Endothelial cell of umbilical vein (primary cell): ENCODE results near the gene SLC22A3. TPM values are rescaled to one million over a fixed set of nuclear protein-coding genes. Genes with fewer than 3 reads are reported as not detected.

ENCODE experiments used
- BruUV-seq: library from RNA; stranded (reverse); fragments of 400-500 nt; replicated peaks from 2 replicates; lab custom pipeline; 2021; lab: Mats Ljungman, UMichigan
- CTCF ChIA-PET: fragments of 300-600, 350-600 bp; sonication (Branson Sonifier 250); formaldehyde crosslinking; loops from one replicate; lab custom pipeline; 2021; ENCODE audit warnings: antibody characterized with exemption, inconsistent platforms; lab: Charles Lee
- POLR2A ChIA-PET: fragments of 300-600, 350-600 bp; sonication (Branson Sonifier 250); formaldehyde crosslinking; loops from one replicate; lab custom pipeline; 2021; ENCODE audit warnings: antibody characterized with exemption, inconsistent platforms; lab: Charles Lee
- DNase-seq: peaks from one replicate; pipeline ENCODE4 v3.0.0-alpha.2; 2011; ENCODE audit warnings: low read depth, low spot score
- FAIRE-seq: peaks from 2 replicates; lab custom pipeline; 2011; peaks lifted over from hg19 to GRCh38; lab: Jason Lieb, UNC
- H2AFZ ChIP-seq: 2 replicates; pipeline ENCODE4 v1.6.0; 2012; ENCODE audit warnings: low read depth, low read length, control low read depth, inconsistent platforms
- H3K27ac ChIP-seq: 2 replicates; pipeline ENCODE4 v1.5.1; 2011; ENCODE audit warnings: low read depth, mild to moderate bottlenecking, control low read depth, low read length, moderate library complexity; ENCODE audit not compliant: insufficient read depth
- H3K27me3 ChIP-seq, 2 experiments: 2 replicates each; pipeline versions ENCODE4 v1.6.0 to v1.6.1; 2011; ENCODE audit warnings: low read length in 2 of 2, mixed read lengths in 1 of 2; ENCODE audit not compliant: control insufficient read depth in 2 of 2, insufficient read depth in 2 of 2
- H3K36me3 ChIP-seq, 2 experiments: 2 replicates in 1 of 2; 3 replicates in 1 of 2; pipeline ENCODE4 v1.5.1; 2011; ENCODE audit warnings: low read length in 2 of 2, mild to moderate bottlenecking in 1 of 2, moderate library complexity in 1 of 2; ENCODE audit not compliant: control insufficient read depth in 2 of 2, insufficient read depth in 2 of 2; ENCODE audit errors: extremely low read depth in 1 of 2
- H3K4me1 ChIP-seq: 3 replicates; pipeline ENCODE4 v1.5.1; 2011; ENCODE audit warnings: mild to moderate bottlenecking, low read length; ENCODE audit not compliant: control insufficient read depth, insufficient read depth; ENCODE audit errors: extremely low read depth
- H3K4me2 ChIP-seq: 2 replicates; pipeline ENCODE4 v1.6.1; 2011; ENCODE audit warnings: low read length, control low read depth, mixed read lengths; ENCODE audit not compliant: insufficient read depth
- H3K4me3 ChIP-seq, 3 experiments: fragments of 200-600 bp in 1 of 3; sonication (generic), shearing (Covaris generic) in 1 of 3; replicated peaks in 1 of 3; 2 replicates each; pipeline ENCODE4 v1.5.1; 2011 to 2016; ENCODE audit warnings: control low read depth in 3 of 3, low read length in 3 of 3, mild to moderate bottlenecking in 2 of 3, inconsistent platforms in 1 of 3, low read depth in 1 of 3, moderate library complexity in 1 of 3; ENCODE audit not compliant: insufficient read depth in 1 of 3
- H3K79me2 ChIP-seq: 2 replicates; pipeline ENCODE4 v1.6.0; 2012; ENCODE audit warnings: low read length, inconsistent platforms; ENCODE audit not compliant: control insufficient read depth, insufficient read depth
- H3K9ac ChIP-seq: replicated peaks from 2 replicates; pipeline ENCODE3; 2011; ENCODE audit warnings: low read length, control low read depth; ENCODE audit not compliant: insufficient read depth; ENCODE audit errors: extremely low read depth
- H3K9me1 ChIP-seq: replicated peaks from 3 replicates; pipeline ENCODE4 v1.6.0; 2011; ENCODE audit warnings: mild to moderate bottlenecking, low read length; ENCODE audit not compliant: control insufficient read depth, insufficient read depth; ENCODE audit errors: extremely low read depth
- H3K9me3 ChIP-seq: replicated peaks from 2 replicates; pipeline ENCODE4 v1.5.1; 2012; ENCODE audit warnings: low read length, inconsistent platforms; ENCODE audit not compliant: control insufficient read depth, insufficient read depth
- H4K20me1 ChIP-seq: replicated peaks from 2 replicates; pipeline ENCODE3; 2011; ENCODE audit warnings: mild to moderate bottlenecking, low read length; ENCODE audit not compliant: control insufficient read depth, insufficient read depth; ENCODE audit errors: extremely low read depth
- CTCF ChIP-seq, 2 donors: IDR thresholded peaks; 1 replicate in 1 of 2; 2 replicates in 1 of 2; pipeline ENCODE4 v1.5.1; 2011; ENCODE audit warnings: low read length in 2 of 2, mild to moderate bottlenecking in 2 of 2, moderate library complexity in 2 of 2, control low read depth in 1 of 2, inconsistent platforms in 1 of 2, low read depth in 1 of 2; ENCODE audit not compliant: insufficient read depth in 1 of 2; ENCODE audit errors: extremely low read depth in 1 of 2
- EZH2 ChIP-seq: IDR thresholded peaks from 2 replicates; pipeline ENCODE4 v1.6.1; 2012; ENCODE audit warnings: borderline replicate concordance, low read depth, mild to moderate bottlenecking, moderate library complexity, low read length, inconsistent platforms; ENCODE audit not compliant: severe bottlenecking
- FOS ChIP-seq: IDR thresholded peaks from 2 replicates; pipeline ENCODE4 v1.6.1; 2011; ENCODE audit warnings: mild to moderate bottlenecking, low read length, moderate library complexity, borderline replicate concordance; ENCODE audit not compliant: insufficient read depth
- GATA2 ChIP-seq: IDR thresholded peaks from 2 replicates; pipeline ENCODE4 v1.7.0; 2011; ENCODE audit warnings: low read depth, mild to moderate bottlenecking, moderate library complexity, mixed read lengths, low read length; ENCODE audit not compliant: insufficient read length, insufficient read depth
- JUN ChIP-seq: IDR thresholded peaks from 2 replicates; pipeline ENCODE4 v1.6.1; 2011; ENCODE audit warnings: borderline replicate concordance, low read depth; ENCODE audit not compliant: insufficient read length, insufficient read depth
- MAX ChIP-seq: IDR thresholded peaks from 2 replicates; pipeline ENCODE4 v1.6.1; 2011; ENCODE audit not compliant: insufficient read depth, insufficient read length
- MYC ChIP-seq: IDR thresholded peaks from one replicate; pipeline ENCODE4 v1.6.1; 2011; ENCODE audit warnings: mild to moderate bottlenecking, low read depth, low read length
- POLR2A ChIP-seq: IDR thresholded peaks from 2 replicates; pipeline ENCODE4 v1.6.1; 2012; ENCODE audit warnings: low read depth, mild to moderate bottlenecking, control low read depth, low read length
- POLR2AphosphoS5 ChIP-seq: IDR thresholded peaks from 2 replicates; pipeline ENCODE4 v1.6.1; 2012; ENCODE audit warnings: low read depth, mild to moderate bottlenecking, control low read depth, low read length, moderate library complexity; ENCODE audit not compliant: insufficient read depth
- dilution Hi-C: fragments of 300-500 bp; cut with MboI; formaldehyde crosslinking; loops from one replicate; pipeline ENCODE4 v1.15.0; 2019; ENCODE audit warnings: low sequenced_read_pairs; ENCODE audit not compliant: extremely low pct_ligation_motif_present
- intact Hi-C: fragments of 100-400 bp; cut with micrococcal nuclease; formaldehyde crosslinking; loops from one replicate; pipeline ENCODE4 v1.10.0; 2022
- polyA plus RNA-seq, 4 experiments: library from polyadenylated mRNA; depleted of rRNA in 3 of 4; stranded (reverse) in 3 of 4; unstranded in 1 of 4; fragments of >200 nt; gene quantifications; 2 replicates each; pipeline versions ENCODE4 v1.2.1 to v1.2.3, GENCODE V29; 2011 to 2012; ENCODE audit warnings: missing spikeins in 1 of 4
- total RNA-seq: library from RNA; stranded (reverse); gene quantifications from 2 replicates; pipeline ENCODE4 v1.2.3, GENCODE V29; 2021

Gene SLC22A3
- total and polyA plus RNA-seq, 2 donors (not counting 3 experiments of a cell fraction or from before 2014, with no cell fraction given), result not detected

GRCh38 chr6:160428818-160429619 is 80.8 kb downstream of the SLC22A3 start:
- H3K9me1 ChIP-seq, result no peaks in the 10 kb centered on the region
- H3K4me2 ChIP-seq, result no peak overlapping the region
- H3K27me3 ChIP-seq, result no peaks in the 10 kb centered on the region
- H2AFZ ChIP-seq, result no peak overlapping the region
- no peak for FAIRE-seq
- TF ChIP-seq FOS, result no peak
- no peak for TF ChIP-seq GATA2
- no peak for TF ChIP-seq MYC
- no peak for TF ChIP-seq CTCF (IDR thresholded peaks at IDR 0.05; ENCODE audit: extremely low read depth in 1 of 2, insufficient read depth in 1 of 2, low read depth in 1 of 2, low read length in 2 of 2)
- TF ChIP-seq JUN, result no peak
- no peak for TF ChIP-seq EZH2
- no peak for TF ChIP-seq POLR2A
- TF ChIP-seq POLR2AphosphoS5, result no peak
- TF ChIP-seq MAX, result no peak
- POLR2A ChIA-PET, result no interaction called here
- no peaks in the 10 kb centered on the region for H3K36me3 ChIP-seq
- H3K9me3 ChIP-seq, result peaks cover 4% of the 10 kb centered on the region
- BruUV-seq, result no TSS peak
- H4K20me1 ChIP-seq, result no peaks in the 10 kb centered on the region
- CTCF ChIA-PET, result no interaction called here
- H3K79me2 ChIP-seq, result no peaks in the 10 kb centered on the region
- H3K27ac ChIP-seq, result no peak overlapping the region
- no peak overlapping the region for H3K9ac ChIP-seq
- H3K4me1 ChIP-seq, result no peaks in the 10 kb centered on the region
- DNase-seq, result no peak
- intact Hi-C loops (no loop called here), dilution Hi-C loops (no loop called here)
- H3K4me3 ChIP-seq, result no peak overlapping the region
